Astrocyte (in vitro differentiated cells and primary cell): Measurements from ENCODE around the gene GNG2. TPM values are rescaled to one million over a fixed set of nuclear protein-coding genes. Genes with fewer than 3 reads are reported as not detected.

Source experiments
- DNase-seq: peaks from one replicate; pipeline ENCODE4 v3.0.0-alpha.2; 2010; ENCODE audit warnings: low read depth
- FAIRE-seq: peaks from 2 replicates; lab custom pipeline; 2011; peaks lifted over from hg19 to GRCh38; lab: Jason Lieb, UNC
- H2AFZ ChIP-seq: 2 replicates; pipeline ENCODE4 v1.6.0; 2012; ENCODE audit warnings: low read depth, low read length, inconsistent platforms
- H3K27ac ChIP-seq: 2 replicates; pipeline ENCODE4 v1.5.1; 2011; ENCODE audit warnings: low read depth, low read length, inconsistent platforms
- H3K27me3 ChIP-seq: 2 replicates; pipeline ENCODE4 v1.6.0; 2011; ENCODE audit warnings: low read length, inconsistent platforms; ENCODE audit not compliant: insufficient read depth
- H3K36me3 ChIP-seq: 2 replicates; pipeline ENCODE4 v1.5.1; 2011; ENCODE audit warnings: low read length, inconsistent platforms; ENCODE audit not compliant: insufficient read depth
- H3K4me1 ChIP-seq: 2 replicates; pipeline ENCODE4 v1.5.1; 2011; ENCODE audit warnings: low read length, inconsistent platforms; ENCODE audit not compliant: insufficient read depth
- H3K4me2 ChIP-seq: 2 replicates; pipeline ENCODE4 v1.6.0; 2012; ENCODE audit warnings: low read length, inconsistent platforms
- H3K4me3 ChIP-seq: 2 replicates; pipeline ENCODE4 v1.5.1; 2011; ENCODE audit warnings: low read depth, mild to moderate bottlenecking, low read length, inconsistent platforms; ENCODE audit not compliant: insufficient read depth
- H3K79me2 ChIP-seq: 2 replicates; pipeline ENCODE4 v1.6.0; 2012; ENCODE audit warnings: mild to moderate bottlenecking, low read length, inconsistent platforms; ENCODE audit not compliant: insufficient read depth
- H3K9ac ChIP-seq: 2 replicates; pipeline ENCODE4 v1.6.0; 2012; ENCODE audit warnings: mild to moderate bottlenecking, low read length, inconsistent platforms
- H3K9me3 ChIP-seq: 2 replicates; pipeline ENCODE4 v1.5.1; 2012; ENCODE audit warnings: low read depth, mild to moderate bottlenecking, low read length, inconsistent platforms; ENCODE audit not compliant: insufficient read depth
- H4K20me1 ChIP-seq: 2 replicates; pipeline ENCODE4 v1.6.0; 2012; ENCODE audit warnings: low read length, inconsistent platforms; ENCODE audit not compliant: insufficient read depth
- H3K27ac Mint-ChIP-seq: one replicate; pipeline ENCODE4 v1.8.0; 2021; ENCODE audit warnings: mild to moderate bottlenecking, mixed read lengths; ENCODE audit not compliant: unreplicated experiment
- H3K27me3 Mint-ChIP-seq: one replicate; pipeline ENCODE4 v1.8.0; 2021; ENCODE audit warnings: low read depth, mixed read lengths; ENCODE audit not compliant: unreplicated experiment
- H3K36me3 Mint-ChIP-seq: one replicate; pipeline ENCODE4 v1.8.0; 2021; ENCODE audit warnings: low read depth, mixed read lengths; ENCODE audit not compliant: unreplicated experiment
- H3K4me1 Mint-ChIP-seq: one replicate; pipeline ENCODE4 v1.8.0; 2021; ENCODE audit warnings: low read depth, mixed read lengths; ENCODE audit not compliant: unreplicated experiment
- H3K4me3 Mint-ChIP-seq: one replicate; pipeline ENCODE4 v1.8.0; 2021; ENCODE audit warnings: mild to moderate bottlenecking, moderate library complexity, mixed read lengths; ENCODE audit not compliant: unreplicated experiment
- H3K9me3 Mint-ChIP-seq: one replicate; pipeline ENCODE4 v1.8.0; 2021; ENCODE audit warnings: mild to moderate bottlenecking, mixed read lengths; ENCODE audit not compliant: unreplicated experiment
- CTCF ChIP-seq: IDR thresholded peaks from 2 replicates; pipeline ENCODE4 v1.5.1; 2011; ENCODE audit warnings: low read depth, mild to moderate bottlenecking, inconsistent platforms, low read length, moderate library complexity; ENCODE audit not compliant: insufficient read depth
- EZH2 ChIP-seq: IDR thresholded peaks from 2 replicates; pipeline ENCODE4 v1.6.1; 2012; ENCODE audit warnings: mild to moderate bottlenecking, low read length, inconsistent platforms; ENCODE audit not compliant: insufficient read depth
- total RNA-seq: library from RNA; stranded (reverse); gene quantifications from 2 replicates; pipeline ENCODE4 v1.2.1, GENCODE V29; 2021

Gene GNG2
- total RNA-seq, 1 donor from 2014 or later, result 7.3 TPM

- peaks cover 11% of the 10 kb centered on the region for H3K36me3 Mint-ChIP-seq
- H4K20me1 ChIP-seq, result peaks cover 7% of the 10 kb centered on the region
- H3K4me3 Mint-ChIP-seq, result no peak overlapping the region
- no peak for DNase-seq
- H3K27me3 Mint-ChIP-seq, result no peaks in the 10 kb centered on the region
- H3K27me3 ChIP-seq, result no peaks in the 10 kb centered on the region
- H3K79me2 ChIP-seq, result peaks cover 28% of the 10 kb centered on the region
- H3K4me2 ChIP-seq, result no peak overlapping the region
- H3K27ac Mint-ChIP-seq, result no peak overlapping the region
- H2AFZ ChIP-seq, result no peak overlapping the region
- no peaks in the 10 kb centered on the region for H3K9me3 Mint-ChIP-seq
- no peak for TF ChIP-seq CTCF
- no peak overlapping the region for H3K4me3 ChIP-seq
- H3K4me1 ChIP-seq, result no peaks in the 10 kb centered on the region
- H3K36me3 ChIP-seq, result peaks cover 82% of the 10 kb centered on the region
- FAIRE-seq, result no peak
- no peak overlapping the region for H3K9ac ChIP-seq
- no peaks in the 10 kb centered on the region for H3K4me1 Mint-ChIP-seq
- H3K9me3 ChIP-seq, result no peaks in the 10 kb centered on the region
- H3K27ac ChIP-seq, result peak overlapping the region; percentile 13
These were observed 140.3 kb downstream of the GNG2 start for GRCh38 chr14:52000696-52001095.

DNA sequence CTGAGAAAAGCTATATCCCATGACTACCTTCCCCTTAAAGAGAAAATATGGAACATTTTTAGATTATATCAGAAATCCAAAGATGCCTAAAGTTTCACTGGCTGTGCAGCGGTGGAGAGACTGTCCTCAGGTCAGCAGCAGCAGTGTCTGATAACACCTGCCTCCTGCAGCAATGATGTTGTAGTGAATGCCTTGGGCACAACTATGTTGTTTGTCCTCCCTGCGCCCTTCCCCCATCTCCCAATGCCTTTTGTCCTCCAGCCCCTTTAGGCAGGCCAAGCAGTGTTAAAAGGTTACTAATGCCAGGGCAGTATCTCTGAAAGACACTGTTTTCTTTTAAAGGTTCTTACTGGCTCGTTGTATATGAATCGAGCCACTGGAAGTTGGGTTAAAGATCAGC is 142.1 kb downstream of the GNG2 start:
- Mint-ChIP-seq H3K9me3 (no peaks in the 10 kb centered on the region), H3K27ac (no peak overlapping the region), H3K4me3 (no peak overlapping the region), H3K4me1 (no peaks in the 10 kb centered on the region), H3K36me3 (peaks cover 16% of the 10 kb centered on the region), H3K27me3 (no peaks in the 10 kb centered on the region)
- no peak overlapping the region for H3K4me3 ChIP-seq
- no peak overlapping the region for H3K9ac ChIP-seq
- no peak overlapping the region for H3K27ac ChIP-seq
- H3K36me3 ChIP-seq, result peaks cover 86% of the 10 kb centered on the region
- no peaks in the 10 kb centered on the region for H3K27me3 ChIP-seq
- H3K9me3 ChIP-seq, result no peaks in the 10 kb centered on the region
- no peak overlapping the region for H2AFZ ChIP-seq
- peaks cover 4% of the 10 kb centered on the region for H4K20me1 ChIP-seq
- no peak overlapping the region for H3K4me2 ChIP-seq
- no peaks in the 10 kb centered on the region for H3K4me1 ChIP-seq
- FAIRE-seq (no peak), DNase-seq (no peak)
- TF ChIP-seq EZH2 (no peak), CTCF (no peak)
- H3K79me2 ChIP-seq, result peaks cover 20% of the 10 kb centered on the region

- no peak overlapping the region for H3K4me2 ChIP-seq
- no peak for TF ChIP-seq EZH2
- no peak for TF ChIP-seq CTCF
- Mint-ChIP-seq H3K36me3 (peaks cover 18% of the 10 kb centered on the region), H3K4me3 (no peak overlapping the region), H3K4me1 (no peaks in the 10 kb centered on the region), H3K27me3 (no peaks in the 10 kb centered on the region), H3K9me3 (no peaks in the 10 kb centered on the region), H3K27ac (no peak overlapping the region)
- no peaks in the 10 kb centered on the region for H3K4me1 ChIP-seq
- H3K27ac ChIP-seq, result no peak overlapping the region
- no peak for FAIRE-seq
- no peak overlapping the region for H3K4me3 ChIP-seq
- no peaks in the 10 kb centered on the region for H3K27me3 ChIP-seq
- no peaks in the 10 kb centered on the region for H3K9me3 ChIP-seq
- peaks cover 16% of the 10 kb centered on the region for H3K79me2 ChIP-seq
- peaks cover 84% of the 10 kb centered on the region for H3K36me3 ChIP-seq
- no peak overlapping the region for H3K9ac ChIP-seq
- peak; percentile 39 for DNase-seq
- no peak overlapping the region for H2AFZ ChIP-seq
- peaks cover 12% of the 10 kb centered on the region for H4K20me1 ChIP-seq
These were observed 142.9 kb downstream of the GNG2 start for GRCh38 chr14:52003324-52003723.
